GM06990 (cell line): Measurements from ENCODE around the gene APLP1.

Experiments used
- DNase-seq: peaks from one replicate; pipeline ENCODE4 v3.0.0-alpha.2; 2011; ENCODE audit not compliant: insufficient read length; ENCODE audit errors: extremely low read depth
- H3K27me3 ChIP-seq: replicated peaks from 2 replicates; pipeline ENCODE4 v1.6.0; 2011; ENCODE audit warnings: low read length; ENCODE audit not compliant: control insufficient read depth, insufficient read depth
- H3K36me3 ChIP-seq: 2 replicates; pipeline ENCODE4 v1.5.1; 2011; ENCODE audit warnings: low read length; ENCODE audit not compliant: control insufficient read depth, insufficient read depth
- H3K4me3 ChIP-seq: replicated peaks from 2 replicates; pipeline ENCODE4 v1.5.1; 2011; ENCODE audit warnings: low read depth, mild to moderate bottlenecking, control low read depth, low read length
- CTCF ChIP-seq: IDR thresholded peaks from 2 replicates; pipeline ENCODE4 v1.5.1; 2011; ENCODE audit warnings: low read length, control low read depth, mild to moderate bottlenecking, inconsistent platforms; ENCODE audit not compliant: insufficient read depth, poor library complexity, severe bottlenecking

The APLP1 gene

GRCh38 chr19:35898499-35898809 lies 30.1 kb downstream of the APLP1 start:
- no peak for TF ChIP-seq CTCF
- Histone ChIP-seq H3K27me3 (no peaks in the 10 kb centered on the region), H3K36me3 (peaks cover 26% of the 10 kb centered on the region), H3K4me3 (peak overlapping the region; percentile 89)
- DNase-seq, result no peak

- H3K4me3 ChIP-seq, result peak overlapping the region; percentile 89
- H3K36me3 ChIP-seq, result peaks cover 24% of the 10 kb centered on the region
- TF ChIP-seq CTCF, result no peak
- H3K27me3 ChIP-seq, result no peaks in the 10 kb centered on the region
- peak; percentile 97 for DNase-seq
Observed at GRCh38 chr19:35899547-35900214, 31.3 kb downstream of the APLP1 start.

GRCh38 chr19:35901055-35901644 lies 32.8 kb downstream of the APLP1 start:
- peaks cover 19% of the 10 kb centered on the region for H3K36me3 ChIP-seq
- no peaks in the 10 kb centered on the region for H3K27me3 ChIP-seq
- no peak for TF ChIP-seq CTCF
- DNase-seq, result no peak
- peak overlapping the region; percentile 89 for H3K4me3 ChIP-seq

- DNase-seq, result peak; percentile 66
- H3K27me3 ChIP-seq, result no peaks in the 10 kb centered on the region
- peak; percentile 2 for TF ChIP-seq CTCF
- peaks cover 10% of the 10 kb centered on the region for H3K36me3 ChIP-seq
- peak within 1 kb of the TSS; percentile 58 for H3K4me3 ChIP-seq
Observed at GRCh38 chr19:35901854-35902661, 33.7 kb downstream of the APLP1 start, which contains the start of gene HCST. TSS of gene HCST (plus strand) at chr19:35902529. CDS start at chr19:35902594, 65 bp downstream.

- no peak for DNase-seq
- TF ChIP-seq CTCF, result no peak
- H3K4me3 ChIP-seq, result peak overlapping the region; percentile 58
- no peaks in the 10 kb centered on the region for H3K27me3 ChIP-seq
- peaks cover 3% of the 10 kb centered on the region for H3K36me3 ChIP-seq
Observed at GRCh38 chr19:35902870-35903475, 34.6 kb downstream of the APLP1 start.
